Retinal pigment epithelial cell (primary cell): ENCODE measurements around the gene TMEM169.

ENCODE experiments used
- DNase-seq: peaks from one replicate; pipeline ENCODE4 v3.0.0-alpha.2; 2010; ENCODE audit warnings: low read depth
- H3K4me3 ChIP-seq: 2 replicates; pipeline ENCODE4 v1.5.1; 2011; ENCODE audit warnings: mild to moderate bottlenecking, low read length, control low read depth, moderate library complexity
- CTCF ChIP-seq: conservative IDR thresholded peaks from 2 replicates; pipeline ENCODE4 v1.5.1; 2011; ENCODE audit warnings: low read depth, low read length, control low read depth, inconsistent platforms

The TMEM169 gene

GRCh38 chr2:216056739-216057138 is 25.0 kb upstream of the TMEM169 start:
- no peak overlapping the region for H3K4me3 ChIP-seq
- TF ChIP-seq CTCF, result no peak
- no peak for DNase-seq

GRCh38 chr2:216057688-216058193 is 24.0 kb upstream of the TMEM169 start:
- no peak for TF ChIP-seq CTCF
- no peak overlapping the region for H3K4me3 ChIP-seq
- no peak for DNase-seq

- DNase-seq, result no peak
- TF ChIP-seq CTCF, result peak; percentile 23
- no peak overlapping the region for H3K4me3 ChIP-seq
Measured at GRCh38 chr2:216059233-216059834, 22.4 kb upstream of the TMEM169 start.

- H3K4me3 ChIP-seq, result no peak overlapping the region
- DNase-seq, result no peak
- TF ChIP-seq CTCF, result no peak
Measured at GRCh38 chr2:216064014-216064630, 17.6 kb upstream of the TMEM169 start.

GRCh38 chr2:216064665-216065064 is 17.1 kb upstream of the TMEM169 start:
- H3K4me3 ChIP-seq, result no peak overlapping the region
- DNase-seq, result no peak
- no peak for TF ChIP-seq CTCF

GRCh38 chr2:216066230-216066629 is 15.5 kb upstream of the TMEM169 start:
- no peak for TF ChIP-seq CTCF
- no peak for DNase-seq
- H3K4me3 ChIP-seq, result no peak overlapping the region

GRCh38 chr2:216069028-216069427 is 12.7 kb upstream of the TMEM169 start:
- no peak for DNase-seq
- H3K4me3 ChIP-seq, result no peak overlapping the region
- TF ChIP-seq CTCF, result no peak
